NCI-H1694 treated with DMSO at 0.1 percent for 48 hours (cell line): Measurements from ENCODE around the gene PDLIM7.
A peak's percentile ranks its signal among the peaks of the same experiment; 100 is the strongest.
"Not testable (repeated sequence)": the region's sequence is repeated elsewhere in the genome, so short reads cannot be mapped to it uniquely, and the experiment has no call there.

Experiments
- DNase-seq: peaks from one replicate; lab custom pipeline; 2025; lab: John Stamatoyannopoulos, UW

The PDLIM7 gene, protein sequence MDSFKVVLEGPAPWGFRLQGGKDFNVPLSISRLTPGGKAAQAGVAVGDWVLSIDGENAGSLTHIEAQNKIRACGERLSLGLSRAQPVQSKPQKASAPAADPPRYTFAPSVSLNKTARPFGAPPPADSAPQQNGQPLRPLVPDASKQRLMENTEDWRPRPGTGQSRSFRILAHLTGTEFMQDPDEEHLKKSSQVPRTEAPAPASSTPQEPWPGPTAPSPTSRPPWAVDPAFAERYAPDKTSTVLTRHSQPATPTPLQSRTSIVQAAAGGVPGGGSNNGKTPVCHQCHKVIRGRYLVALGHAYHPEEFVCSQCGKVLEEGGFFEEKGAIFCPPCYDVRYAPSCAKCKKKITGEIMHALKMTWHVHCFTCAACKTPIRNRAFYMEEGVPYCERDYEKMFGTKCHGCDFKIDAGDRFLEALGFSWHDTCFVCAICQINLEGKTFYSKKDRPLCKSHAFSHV

DNA sequence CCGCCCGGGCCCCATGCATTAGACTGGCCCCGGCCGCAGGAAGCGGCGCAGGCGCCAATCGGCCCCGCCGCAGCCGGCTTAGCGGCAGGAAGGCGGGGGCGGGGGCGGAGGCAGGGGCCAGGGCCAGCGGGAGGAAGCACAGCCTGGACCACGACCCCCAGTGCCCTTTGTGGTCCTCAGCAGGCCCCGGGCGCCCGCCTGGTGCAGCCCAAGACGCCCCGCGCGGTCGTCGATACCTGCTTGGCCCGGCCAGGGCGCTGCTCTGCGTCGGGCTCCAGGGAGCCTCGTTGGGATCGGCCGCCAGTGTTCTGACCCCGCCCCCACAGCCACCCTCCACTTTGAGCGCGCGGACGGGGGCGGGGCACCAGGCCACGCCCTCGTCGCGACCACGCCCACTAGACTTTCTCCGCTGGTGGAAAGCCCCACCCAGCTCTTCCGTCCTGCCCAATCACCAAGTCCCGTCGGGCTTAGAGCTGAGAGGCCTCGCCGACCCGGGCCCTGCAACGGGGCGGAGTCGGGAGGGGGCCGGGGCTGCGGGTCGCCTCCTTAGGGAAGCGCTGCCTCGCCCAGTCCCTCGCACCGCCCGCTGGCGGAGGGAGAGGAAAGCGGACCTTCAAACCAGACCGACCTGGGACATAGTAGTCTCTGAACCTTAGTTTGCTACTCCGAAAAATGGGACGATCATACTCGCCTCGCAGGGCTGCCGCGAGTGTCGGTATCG, at the start of gene PDLIM7:
TSS of gene PDLIM7 (minus strand) at position 313 of the 721 bp plus-strand sequence. CDS start 1,092 bp downstream, outside the sequence.
- DNase-seq: peak; percentile 91

DNA sequence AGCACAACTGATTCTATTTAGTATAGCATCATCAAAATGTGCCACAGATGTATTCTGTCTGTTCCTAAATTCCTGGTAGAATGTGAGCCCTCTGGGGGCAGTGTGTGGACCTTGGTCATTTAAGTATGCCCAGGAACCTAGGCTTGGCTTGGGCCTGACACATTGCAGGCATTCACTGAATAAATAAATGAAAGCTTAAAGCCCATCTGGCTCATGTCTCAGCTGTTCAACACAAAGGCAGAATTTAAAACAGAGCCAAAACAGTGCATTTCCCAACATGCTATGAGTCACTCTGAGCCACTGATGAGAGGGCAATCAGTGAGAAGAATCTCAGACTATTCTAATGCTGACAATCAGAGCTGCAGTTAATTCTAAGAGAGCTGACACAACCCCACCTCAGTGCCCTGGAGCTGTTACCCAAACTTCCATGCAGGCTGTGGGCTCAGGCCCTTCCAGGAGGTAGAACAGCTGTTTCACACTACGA, 48.9 kb upstream of the PDLIM7 start:
- DNase-seq: peak; percentile 46

DNA sequence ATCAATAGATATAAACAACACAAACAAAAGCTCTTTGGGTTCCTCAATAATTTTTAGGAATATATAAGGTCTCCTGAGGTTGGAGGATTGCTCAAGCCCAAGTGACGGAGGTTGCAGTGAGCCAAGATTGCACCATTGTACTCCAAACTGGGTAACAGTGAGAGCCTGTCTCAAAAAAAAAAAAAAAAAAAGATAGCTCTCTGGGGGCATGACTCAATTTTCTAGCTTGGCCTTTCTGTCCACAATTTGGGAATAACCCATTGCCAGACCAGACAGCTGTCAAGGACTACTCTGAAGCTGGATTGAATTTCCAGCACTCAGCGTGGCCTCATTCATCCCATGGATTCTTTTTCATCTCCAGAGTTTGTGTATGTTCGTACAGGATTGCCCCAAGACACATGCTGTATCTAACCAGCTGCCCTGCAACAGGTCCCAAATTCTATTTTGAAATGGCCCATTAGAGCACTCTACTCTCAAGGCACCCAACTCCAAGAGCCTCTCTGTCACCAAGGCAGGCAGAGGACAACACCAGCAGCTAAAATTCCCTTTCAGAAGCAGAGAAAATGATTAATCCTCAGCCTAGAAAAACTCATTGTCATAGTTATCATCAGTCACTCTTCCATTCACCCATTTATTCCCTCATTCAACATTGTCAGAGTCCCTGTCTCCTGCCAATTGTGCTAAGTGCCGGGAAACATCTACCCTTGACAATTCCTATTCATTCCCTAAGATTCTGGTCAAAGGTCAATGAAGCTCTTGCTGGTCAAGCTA, 48.3 kb upstream of the PDLIM7 start:
- DNase-seq: no peak

DNA sequence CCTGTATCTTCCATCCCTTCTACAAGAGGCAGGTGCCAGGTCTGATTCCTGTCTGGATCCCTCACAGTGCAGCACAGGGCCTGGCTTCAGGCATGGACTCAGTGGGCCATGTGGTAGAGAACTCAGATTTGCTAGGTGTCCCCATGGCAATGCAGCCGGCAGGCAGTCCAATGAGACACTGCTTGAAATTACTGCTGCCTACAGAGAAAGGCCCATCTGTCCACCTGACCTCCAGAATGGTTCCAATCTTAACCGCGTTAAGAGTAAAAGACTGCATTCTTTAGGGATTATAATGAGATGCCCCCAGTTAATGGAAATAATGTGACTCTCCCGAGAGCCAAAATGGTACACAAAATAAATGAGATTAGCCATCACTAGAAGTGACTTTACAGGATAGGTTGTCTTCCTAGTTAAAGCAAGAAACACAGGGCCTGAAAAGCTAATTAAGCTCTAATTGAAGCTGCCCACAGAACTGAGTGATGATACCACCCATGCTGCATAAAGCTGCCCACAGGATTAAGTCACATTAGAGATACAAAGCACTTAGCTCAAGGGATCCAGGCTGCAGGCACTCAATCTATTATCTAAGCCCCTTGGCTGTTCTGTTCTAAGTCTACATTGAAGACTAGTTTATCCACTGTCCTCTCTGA, 45.5 kb upstream of the PDLIM7 start:
- DNase-seq: no peak

DNA sequence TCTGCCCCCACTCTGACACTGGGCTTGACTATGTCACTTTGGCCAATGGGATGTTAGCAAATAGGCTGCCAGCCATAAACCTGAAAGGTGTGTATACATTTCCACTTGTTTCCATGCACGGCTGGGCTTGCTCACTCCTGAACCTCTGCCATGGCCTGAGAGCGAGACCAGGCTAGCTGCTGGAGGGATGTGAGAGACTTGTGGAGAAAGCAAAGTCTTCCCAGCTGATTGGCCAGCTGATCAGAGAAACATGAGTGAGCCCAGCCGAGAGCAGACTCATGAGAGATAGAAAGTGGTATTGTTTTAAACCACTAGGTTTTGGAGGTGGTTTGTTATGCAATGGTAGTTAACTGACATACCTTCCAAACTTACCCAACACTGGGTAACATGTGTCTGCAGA, 43.0 kb upstream of the PDLIM7 start:
- DNase-seq: no peak

DNA sequence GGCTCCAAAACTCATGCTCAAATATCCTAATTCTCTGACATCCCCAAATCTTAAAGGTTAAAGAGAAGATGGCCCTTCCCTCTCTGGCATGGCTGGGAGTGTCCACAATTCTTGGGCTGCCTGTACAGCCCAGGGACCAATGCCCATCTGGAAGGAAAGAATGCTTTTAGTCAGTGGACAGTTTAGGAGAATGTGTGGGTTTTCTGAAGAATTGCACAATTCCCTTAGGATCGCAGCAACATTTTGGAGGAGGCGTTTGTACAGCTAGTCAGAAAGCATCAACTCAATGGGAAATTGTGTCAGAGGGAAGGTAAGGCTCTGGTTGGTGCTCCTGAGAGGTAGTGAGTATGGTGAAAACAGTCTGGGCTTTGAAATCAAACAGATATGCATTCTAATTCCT, 42.0 kb upstream of the PDLIM7 start:
- no peak for DNase-seq

DNA sequence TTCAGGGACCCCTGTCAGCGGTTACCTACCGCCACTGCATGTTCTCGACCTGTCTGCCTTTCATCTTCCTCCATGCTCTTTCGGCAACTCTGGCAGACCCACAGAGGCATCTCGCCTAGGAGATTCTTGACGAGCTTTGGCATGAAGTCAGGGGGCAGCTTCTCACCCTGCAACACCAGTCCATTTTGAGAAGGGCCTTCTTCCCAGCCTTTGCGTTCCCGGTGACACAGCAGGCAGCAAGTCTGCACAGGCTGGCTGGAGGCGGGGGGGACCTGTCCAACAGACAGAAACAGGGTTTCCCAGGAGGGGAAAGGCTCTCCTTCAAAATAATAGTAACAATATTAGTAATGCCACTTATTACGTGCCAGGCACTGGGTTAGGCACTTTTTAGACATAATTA, 41.5 kb upstream of the PDLIM7 start:
- no peak for DNase-seq

DNA sequence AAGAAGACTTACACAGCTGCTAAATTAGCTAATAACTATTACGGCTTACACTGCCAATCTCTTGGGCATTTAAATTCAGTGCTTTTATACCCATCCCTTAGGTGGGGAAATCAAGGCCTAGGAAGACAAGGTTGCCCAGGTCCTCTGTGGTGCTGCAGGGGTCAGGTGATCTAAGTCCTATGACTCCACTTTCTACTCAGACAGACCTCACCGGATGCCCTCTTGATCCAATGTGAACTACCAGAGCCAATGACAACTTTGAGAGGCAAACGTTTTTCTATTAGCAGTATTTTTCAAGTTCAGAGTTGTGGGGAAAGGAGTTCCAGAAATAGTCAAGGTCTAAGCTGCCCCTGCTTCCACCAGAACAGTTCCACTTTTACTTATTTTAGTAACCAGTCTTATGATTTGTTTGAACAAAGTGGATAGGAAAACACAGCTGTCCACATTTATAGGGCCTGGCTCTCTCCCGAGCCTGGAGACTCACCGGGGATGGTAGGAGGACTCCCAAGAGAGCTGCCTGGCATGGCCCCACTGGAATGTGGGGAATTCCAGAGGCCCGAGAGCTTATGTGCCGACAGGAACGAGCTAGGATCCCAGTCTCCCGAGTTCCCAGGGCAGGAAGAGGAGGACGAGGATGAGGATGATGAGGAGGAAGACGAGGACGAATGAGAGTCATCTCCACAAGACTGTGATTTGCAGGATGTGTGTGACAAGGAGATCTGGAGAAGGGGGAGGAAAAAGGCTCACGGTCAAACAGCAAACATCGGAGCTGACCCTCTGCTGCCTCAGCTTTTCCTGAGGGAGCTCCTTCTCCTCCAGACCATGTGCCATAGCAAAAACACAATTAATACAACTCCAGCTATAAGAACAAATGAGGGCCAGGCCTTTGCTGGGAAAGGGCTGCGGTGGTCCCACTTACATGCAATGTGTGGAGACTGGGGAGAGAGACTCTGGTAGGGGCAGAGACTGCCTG, 40.3 kb upstream of the PDLIM7 start:
- DNase-seq: no peak

DNA sequence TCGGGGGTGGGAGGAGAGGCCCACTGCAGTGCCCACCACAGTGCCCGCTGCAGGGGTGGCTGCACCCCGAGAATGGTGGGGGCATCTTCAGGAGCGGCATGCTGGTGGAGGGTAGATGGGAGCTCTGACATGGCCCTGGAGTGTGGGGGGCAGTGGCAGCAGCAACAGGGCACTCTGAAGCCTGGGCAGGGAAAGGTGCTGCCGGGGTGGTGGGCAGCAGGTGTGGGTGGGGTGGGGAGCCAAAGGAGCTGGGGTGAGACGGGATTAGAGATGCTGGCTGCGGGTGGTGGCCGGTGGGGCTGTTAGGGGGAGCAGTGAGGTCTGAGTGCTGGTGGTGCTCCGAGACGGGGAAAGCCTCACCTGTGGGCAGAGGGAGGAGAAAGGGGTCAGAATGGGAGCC, 39.0 kb upstream of the PDLIM7 start:
- DNase-seq: no peak

DNA sequence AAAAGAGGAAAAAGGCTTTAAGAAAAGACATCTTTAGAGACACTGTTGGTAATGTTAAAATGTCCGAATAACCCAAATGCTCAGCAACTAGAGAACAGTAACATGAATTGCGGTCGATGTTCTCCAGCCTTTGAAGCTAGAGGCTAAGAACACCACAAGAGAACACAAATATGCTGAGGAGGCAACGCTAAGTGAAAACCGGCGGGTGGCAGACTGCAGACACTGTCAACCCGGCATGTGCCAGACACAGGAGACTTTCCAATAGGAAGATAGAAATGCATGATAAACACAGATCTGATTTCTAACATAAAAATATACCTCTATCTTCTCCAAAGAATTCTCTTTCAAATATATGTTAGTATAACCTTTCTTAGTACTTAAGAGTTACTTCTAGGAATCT, 37.7 kb upstream of the PDLIM7 start:
- no peak for DNase-seq

DNA sequence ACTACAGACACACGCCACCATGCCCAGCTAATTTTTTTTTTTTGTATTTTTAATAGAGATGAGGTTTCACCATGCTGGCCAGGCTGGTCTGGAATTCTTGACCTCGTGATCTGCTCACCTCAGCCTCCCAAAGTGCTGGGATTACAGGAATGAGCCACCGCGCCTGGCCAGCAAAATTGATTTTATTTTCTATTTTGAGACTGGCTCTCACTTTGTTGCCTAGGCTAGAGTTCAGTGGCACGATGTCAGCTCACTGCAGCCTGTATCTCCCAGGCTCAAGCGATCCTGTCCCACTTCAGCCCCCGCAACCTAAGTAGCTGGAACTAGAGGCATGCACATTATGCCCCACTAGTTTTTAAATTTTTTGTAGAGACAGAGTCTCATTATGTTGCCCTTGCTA, 37.0 kb upstream of the PDLIM7 start:
- DNase-seq: not testable (repeated sequence)

DNA sequence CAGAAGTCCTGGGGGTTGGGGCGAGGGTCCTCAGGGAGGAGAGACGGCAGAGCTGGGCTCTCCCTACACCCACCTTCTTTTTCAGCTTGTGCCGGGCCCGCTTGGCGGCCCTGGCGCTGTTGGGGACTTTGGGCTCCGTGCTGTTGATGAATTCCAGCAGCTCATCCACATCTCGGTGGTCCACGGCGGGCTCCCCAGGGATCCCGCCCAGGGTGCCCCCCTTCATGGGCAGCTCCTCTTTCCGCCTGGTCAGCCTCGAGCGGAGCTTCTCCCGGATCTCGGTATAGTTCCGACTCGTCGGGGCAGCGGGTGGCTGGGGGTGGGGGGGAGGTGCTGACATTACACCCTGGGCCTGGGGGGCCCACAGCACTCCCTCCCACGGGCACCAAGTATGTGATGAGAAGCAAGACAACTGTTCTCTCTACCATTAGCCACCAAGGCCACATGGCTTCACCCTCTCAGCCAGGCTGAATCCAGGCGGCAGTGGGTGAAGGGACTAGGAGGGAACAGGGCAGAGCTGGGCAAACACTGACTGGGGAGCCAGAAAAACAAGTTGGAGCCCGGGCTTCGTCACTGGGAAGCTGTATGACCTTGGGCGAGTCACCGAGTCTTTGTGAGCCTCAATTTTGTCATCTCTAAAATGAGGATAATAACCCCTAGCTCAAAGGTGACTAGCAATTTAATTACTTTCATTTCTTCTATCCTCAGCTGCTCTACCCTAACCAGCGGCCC, 34.0 kb upstream of the PDLIM7 start:
- DNase-seq: no peak

DNA sequence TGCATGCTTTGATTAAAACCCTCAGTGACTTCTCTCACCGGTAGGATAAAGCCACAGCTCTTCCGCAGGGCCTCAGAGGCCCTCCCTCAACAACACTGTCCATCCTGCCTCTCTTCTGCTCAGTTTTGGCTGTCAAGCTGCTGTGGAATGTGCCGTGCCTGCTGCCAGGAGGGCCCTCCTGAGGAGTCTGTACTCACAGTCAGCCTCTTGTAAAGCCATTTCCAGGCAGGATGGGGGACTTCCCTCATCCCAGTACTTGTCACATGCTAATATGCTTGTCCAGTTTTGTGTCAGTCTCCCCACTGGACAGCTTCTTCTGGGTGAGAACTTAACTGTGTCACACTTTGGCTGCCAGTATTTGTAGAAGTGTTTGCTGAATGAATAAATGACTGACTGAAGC, 33.2 kb upstream of the PDLIM7 start:
- DNase-seq: no peak

DNA sequence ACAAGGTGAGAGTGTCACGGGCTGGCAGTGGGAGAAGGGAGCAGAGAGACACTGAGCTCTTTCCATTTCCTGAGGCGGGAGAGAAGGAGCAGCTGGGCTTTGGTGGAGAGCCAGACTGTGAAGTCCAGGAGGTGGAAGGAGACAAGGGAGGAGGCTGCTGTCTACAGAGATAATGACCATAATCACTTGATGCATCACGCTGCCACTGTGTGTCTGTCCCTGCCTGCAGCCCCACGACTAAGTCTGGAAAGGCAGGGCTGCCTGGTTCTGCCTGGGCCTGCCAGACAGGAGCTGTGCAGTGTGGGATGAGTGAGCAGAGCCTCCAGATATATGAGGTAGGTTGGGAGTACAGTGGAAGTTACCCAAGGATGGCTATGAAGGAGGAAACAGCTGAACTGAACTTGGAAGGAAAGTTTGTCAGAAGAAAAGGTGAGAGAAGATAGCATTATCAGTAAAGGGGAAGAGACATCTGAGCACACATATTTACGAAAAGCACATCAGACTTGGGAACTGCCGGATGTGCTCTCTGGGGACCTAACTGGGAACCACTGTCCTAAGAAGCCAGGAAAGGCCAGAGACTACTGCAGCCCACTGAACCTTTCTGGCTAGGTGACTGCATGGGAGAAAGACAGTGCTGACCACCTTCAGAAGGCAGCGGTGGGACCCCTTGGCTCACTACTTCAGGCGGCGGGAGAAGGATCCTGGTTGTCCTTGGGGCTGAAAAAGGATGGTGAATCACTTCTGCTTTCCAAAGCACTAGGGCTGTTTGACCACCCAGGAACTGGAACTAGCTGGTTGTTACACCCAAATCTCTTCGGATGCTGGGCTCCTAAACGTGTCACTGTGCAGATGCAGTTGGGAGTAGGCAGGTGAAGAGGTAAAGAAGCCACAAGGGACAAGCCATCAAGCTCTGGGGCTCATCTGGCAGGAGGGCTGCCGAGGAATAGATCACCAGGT, 32.1 kb upstream of the PDLIM7 start:
- DNase-seq: no peak

DNA sequence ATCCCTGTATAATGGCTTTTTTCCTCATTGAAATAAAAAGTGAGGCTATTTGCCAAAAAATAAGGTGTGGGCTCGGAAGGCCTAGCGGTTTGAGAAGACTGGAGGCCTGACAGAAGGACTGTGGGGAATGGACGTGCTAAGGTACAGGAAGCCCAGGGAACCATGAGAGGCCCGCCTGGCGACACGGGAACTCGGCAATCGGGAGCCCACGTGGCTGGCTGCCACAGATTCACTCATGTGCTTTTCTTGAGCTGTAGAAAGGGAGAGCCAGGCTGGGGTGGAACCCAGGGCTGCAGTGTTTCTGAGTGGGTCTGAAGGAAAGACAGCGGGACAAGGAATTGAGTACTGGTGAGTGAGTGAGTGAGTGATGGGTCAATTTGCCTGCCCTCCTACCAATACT, 31.2 kb upstream of the PDLIM7 start:
- DNase-seq: no peak

DNA sequence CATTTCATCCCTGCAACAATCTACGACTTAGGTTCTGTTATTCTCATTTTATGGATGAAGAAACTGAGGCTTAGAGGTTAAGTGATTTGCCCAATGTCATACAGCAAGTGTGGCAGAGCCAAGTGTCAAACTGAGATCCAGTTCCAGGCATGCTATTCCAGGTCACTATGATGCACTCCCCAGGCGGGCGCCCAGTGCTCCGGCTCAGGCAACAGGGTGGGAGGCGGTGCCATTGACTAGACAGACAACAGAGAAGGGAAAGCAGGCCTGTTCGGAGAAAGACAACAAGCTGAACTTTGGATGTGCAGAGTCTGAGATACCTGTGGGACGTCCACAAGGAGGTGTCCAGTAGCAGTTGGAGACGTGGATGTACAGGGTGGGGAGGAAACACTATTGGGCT, 30.2 kb upstream of the PDLIM7 start:
- DNase-seq: no peak

DNA sequence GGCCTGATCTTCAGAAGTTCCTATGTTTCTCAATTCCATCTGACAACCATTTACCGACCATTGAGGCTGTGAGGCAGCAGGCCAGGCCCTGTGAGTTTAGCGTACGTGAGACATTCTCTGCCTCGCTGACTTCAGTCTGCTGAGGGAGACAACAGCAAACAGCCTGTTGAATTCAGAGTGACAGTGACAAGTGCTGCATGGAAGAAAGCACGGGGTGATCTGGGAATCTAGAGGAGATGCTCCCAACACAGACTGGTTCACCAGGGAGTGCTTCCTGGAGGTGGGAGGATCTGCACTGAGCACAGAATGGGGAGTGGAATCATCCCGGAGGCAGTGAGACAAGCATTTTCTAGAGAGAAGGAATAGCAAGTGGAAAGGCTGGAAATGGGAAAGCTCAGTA, 29.4 kb upstream of the PDLIM7 start:
- DNase-seq: no peak

DNA sequence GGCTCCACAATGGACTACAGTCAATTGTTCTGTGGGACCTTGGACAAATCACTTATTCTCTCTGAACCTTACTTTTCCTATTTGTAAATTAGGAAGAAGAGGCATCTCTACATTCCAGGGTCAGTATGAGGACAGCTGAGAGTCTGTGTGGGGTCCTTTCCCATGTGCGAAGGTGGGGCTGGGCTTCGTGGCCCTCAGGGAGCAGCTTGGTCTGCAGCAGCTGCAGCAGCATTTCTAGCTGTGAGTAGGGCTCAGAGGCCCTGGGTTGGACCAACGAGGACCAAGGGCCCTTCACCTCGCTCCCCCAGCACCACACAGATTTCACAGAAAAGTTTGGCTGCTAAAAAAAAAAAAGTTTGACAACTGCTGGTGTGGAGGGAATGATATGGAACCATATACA, 28.8 kb upstream of the PDLIM7 start:
- DNase-seq: no peak
